Lung microvascular endothelial cell (primary cell): ENCODE results near the gene SCAF1. TPM values are rescaled to one million over a fixed set of nuclear protein-coding genes. Genes with fewer than 3 reads are reported as not detected.

ENCODE experiments used
- DNase-seq, 2 donors: peaks; one replicate each; pipeline versions ENCODE4 v3.0.0 to v3.0.0-alpha.2; 2010; ENCODE audit warnings: low read depth in 2 of 2
- total RNA-seq: library from RNA; depleted of rRNA; stranded (reverse); fragments of >200 nt; gene quantifications from 2 replicates; pipeline ENCODE4 v1.2.1, GENCODE V29; 2014

SCAF1 gene
- total RNA-seq, 1 donor from 2014 or later: 6.3 TPM

DNA sequence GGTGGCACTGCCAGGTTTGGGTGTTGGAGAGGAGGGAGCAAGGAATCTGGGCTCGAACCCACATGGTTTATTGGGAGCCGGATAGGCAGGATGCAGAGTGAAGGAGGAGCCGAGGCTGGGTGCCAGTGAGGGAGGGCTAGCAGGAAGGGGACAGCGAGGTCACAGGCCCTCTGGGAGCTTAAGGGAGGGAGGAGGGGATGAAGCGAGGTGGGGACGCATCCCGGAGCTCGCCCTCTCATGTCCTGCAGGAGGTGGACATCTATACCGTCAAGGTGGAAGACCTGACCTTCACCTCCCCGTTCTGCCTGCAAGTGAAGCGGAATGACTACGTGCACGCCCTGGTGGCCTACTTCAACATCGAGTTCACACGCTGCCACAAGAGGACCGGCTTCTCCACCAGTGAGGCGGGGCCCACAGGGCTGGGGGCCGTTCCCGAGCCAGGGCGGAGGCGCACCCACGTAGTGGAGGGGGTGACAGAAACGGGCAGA lies 43.9 kb downstream of the SCAF1 start:
- no peak for DNase-seq

DNA sequence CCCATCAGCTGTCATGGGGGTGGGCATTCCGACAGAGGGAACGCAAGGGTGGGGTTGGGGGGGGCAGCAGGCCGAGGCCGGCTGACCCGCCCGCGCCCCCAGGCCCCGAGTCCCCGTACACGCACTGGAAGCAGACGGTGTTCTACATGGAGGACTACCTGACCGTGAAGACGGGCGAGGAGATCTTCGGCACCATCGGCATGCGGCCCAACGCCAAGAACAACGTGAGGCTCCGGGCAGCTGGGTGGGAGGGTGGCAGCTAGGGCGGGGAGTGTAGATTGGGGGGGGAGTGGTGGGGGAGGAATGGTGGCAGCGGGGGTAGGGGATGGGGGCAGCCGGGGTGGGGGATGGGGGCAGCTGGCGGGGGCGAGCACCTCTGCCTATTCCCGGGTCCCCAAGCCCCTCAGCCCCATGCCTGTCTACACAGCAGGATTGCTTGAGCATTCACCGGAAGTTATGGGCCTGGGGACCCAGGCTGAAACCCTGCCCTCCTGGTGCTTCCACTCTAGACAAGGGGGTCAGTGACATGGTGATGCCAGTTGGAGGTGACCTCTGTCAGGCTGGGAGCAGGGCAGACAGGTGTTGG lies 44.6 kb downstream of the SCAF1 start:
- DNase-seq: no peak

DNA sequence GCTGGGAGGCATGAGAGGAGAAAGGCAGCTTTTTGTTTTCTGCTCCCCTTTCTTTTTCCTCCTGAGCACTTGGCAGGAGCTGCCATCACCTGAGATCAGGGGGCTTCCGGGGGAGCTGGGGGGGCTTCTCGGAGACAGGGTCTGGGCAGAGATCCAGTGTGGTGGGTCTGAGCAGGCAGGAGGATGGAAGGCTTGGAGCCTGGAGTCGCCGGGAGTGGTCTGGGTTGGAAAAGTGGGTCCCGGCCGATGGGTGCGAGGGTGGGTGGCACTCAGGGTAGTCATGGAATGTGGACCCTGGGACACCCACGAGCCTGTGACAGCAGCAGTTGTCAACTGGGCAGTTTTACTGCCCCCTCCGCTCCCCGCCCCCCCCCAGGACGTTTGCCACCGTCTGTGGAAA lies 45.1 kb downstream of the SCAF1 start:
- DNase-seq: no peak

DNA sequence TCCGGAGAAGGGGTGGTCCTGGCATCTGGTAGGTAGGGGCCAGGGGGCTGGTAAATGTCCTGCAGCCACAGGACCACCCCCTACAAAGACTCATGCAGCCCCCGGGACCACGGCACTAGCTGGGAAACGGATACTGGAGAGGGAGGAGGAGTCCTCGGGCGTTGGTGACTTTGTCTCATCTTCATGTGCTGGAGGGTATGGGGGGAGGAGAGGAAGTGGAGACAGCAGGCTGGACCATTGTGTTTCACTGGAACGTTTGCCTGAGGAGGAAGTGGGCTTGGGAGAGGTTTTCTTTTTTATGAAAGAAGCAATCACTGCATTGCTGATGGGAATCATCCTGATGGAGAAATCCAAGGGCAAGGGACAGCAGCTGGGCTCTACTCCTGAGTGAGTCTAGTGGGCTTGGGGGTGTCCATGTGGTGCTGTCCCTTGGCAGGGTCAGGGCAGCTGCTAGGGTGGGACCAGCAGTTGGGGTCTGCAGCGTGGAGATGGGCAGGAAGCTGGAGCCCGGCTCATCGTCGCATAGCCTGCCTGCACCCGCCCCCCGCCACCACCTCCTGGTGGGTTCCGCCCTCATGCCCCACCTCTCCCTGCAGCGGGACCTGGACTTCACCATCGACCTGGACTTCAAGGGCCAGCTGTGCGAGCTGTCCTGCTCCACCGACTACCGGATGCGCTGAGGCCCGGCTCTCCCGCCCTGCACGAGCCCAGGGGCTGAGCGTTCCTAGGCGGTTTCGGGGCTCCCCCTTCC lies 45.7 kb downstream of the SCAF1 start:
- DNase-seq: peak; percentile 49 to 73

DNA sequence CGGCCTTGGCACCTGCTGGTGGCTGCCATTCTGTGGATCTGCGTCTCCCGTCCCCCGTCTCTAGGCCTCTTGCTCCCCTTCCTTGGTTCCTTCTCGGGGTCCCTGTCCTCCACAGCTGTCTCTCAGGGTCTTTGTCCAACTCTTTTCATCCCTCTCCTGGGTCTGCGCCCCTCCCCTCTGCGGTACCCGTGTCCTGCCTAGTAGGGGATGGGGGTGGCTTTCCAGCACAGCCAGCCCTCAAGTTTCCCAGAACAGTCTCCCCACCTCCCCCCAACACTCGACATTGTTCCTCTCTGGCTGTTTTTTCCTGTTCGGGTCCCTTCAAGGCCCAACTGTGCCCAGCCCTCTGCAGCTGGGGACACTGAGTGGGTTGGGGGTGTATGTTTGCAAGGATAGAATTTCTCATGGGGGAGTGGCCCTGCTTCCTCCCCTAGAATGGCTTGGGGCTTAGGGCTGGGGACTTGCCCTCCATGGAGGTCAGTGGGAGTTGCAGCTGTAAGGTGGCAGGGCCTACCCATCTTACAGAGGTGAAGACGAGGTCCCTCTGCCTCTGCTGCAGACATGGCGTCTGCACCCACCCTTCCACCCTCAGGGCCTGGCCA lies 46.6 kb downstream of the SCAF1 start:
- peak in 1 of 2 donors; percentile 20 for DNase-seq

DNA sequence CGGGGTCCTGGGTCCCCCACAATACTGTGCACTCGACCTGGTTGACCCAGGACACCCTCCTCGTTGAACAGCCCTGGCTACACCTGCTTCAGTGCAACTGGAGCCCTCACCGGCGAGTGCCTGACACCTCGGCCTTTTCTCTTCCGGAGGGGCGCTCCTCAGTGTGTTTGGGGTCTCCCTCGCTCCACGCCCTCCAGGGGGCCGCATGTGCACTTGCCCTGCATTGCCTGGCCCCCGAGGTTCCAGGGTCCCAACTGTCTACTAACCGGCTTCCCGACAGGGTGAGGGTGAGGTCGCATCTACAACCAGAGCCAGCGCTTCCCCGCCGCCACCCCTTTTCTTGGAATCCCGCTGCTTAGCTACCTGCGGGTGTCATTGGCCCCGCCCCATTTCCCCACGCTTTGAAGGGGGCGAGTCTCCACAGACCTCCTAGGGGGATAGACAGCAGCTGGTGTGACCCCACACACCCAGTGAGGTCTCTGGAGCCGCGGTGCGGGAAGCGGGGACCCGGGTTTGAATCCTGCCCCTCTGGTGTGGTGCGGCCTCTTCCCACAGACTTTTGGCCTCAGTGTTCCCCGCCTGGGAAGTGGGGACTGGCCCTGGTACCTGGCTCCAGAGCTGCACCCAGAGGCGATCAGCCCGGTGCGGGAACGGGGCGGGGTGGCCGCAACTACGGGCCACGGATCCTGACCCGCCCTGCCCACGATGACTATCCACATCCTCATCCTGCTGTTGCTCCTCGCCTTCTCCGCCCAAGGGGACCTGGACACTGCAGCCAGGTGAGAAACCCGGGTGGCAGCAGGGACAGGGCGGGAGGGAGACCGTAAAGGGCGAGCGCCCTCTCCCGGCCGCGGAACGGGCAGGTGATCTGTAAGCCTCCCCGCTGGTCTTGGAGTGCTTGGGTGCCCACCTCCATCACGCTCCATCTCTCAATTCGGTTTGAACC lies 47.4 kb downstream of the SCAF1 start, which contains the start of gene ADM5:
Gene ADM5, plus strand, starts transcription at position 462 of the 946 bp plus-strand sequence. Its CDS starts 244 bp downstream, at position 706.
- peak; percentile 39 to 49 for DNase-seq

DNA sequence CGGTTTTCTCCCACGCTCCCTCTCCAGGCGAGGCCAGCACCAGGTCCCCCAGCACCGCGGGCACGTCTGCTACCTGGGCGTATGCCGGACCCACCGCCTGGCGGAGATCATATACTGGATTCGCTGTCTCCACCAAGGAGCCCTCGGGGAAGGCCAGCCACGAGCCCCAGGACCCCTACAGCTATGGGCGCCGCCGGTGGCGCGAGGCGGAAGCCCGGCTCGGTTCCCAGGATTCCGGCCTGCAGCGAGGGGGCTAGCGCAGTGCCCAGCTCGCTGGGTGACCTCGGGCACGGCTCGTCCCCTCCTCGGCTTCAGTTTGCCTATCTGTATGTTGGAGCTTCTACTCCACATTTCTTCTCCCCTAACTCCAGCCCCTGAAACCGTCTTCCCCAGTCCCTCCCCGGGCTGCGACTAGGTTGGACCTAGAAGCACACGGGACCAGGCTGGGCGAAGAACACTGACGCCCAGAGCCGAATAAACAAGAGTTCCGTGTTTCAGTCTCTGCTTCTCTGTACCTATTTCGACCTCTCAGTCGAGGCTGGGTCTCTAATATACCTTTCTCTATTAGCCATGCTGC lies 48.2 kb downstream of the SCAF1 start:
- DNase-seq: peak in 1 of 2 donors; percentile 19

DNA sequence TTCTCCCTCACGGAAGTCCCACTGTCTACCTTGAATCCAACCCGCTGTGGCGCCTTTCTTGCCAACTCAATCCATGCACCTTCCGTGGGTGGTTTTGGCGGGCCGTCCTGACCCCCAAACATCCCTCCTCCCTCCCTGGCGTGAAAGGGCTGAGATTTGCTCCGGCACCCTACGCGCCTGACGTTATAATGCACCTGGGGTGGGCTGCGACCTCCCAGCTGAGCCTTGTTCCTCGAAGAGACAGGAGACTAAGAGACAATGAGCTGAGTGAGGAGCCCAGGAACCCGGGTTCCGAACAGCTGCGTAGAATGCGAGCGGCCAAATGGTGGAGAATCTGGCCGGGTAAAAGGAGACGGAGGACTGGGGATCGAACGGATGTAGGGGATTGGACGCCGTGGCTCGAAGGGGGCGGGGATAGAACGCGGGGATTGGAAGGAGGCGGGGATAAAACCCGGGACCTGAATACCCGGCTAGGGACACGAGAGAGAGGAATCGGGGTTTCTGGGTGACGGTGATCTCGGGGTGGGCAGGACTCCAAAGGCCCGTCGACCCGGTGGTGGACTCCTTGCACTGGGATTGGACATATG lies 48.7 kb downstream of the SCAF1 start, which contains the start of gene CPT1C:
Gene CPT1C, plus strand, starts transcription at position 461 of the 587 bp plus-strand sequence. CDS start 1,137 bp downstream, outside the sequence.
- DNase-seq: peak; percentile 71 to 81

DNA sequence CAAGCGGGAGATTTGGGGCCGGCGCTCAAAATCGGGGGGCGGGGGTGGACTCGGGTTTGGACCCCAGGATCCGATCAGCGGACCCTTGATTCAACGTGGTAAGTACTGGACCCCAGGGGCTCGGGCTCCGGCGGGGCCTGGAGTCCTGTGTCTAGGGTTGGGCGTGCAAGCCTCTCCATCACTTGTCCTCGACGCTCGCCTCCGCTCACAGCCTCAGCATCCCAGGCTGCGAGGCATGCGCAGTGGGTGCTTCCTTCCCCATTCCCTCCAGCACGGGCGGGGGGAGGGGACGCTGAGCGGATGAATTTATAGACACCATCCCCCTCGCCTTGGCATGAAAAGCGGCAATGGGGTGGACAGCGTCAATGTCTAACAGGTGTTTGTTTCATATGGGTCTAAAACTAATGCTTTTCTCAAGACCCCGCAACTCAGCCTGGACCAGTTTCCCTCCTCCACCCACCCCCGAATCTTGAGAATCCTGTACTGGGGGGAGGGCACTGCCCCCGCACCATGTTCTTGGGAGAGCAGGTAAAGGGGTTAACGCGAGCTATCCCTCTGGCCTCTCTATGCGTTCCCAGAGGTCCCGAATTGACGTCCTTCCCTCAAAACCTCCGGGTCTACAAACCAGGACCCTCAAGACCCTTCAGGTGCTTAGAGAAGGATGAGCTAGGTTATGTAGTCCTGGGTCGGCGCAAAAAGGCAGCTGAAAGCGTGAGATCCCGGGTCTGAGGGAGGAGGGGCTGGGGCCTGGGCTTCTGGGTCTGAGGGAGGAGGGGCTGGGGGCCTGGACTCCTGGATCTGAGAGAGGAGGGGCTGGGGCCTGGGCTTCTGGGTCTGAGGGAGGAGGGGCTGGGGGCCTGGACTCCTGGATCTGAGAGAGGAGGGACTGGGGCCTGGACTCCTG lies 49.5 kb downstream of the SCAF1 start:
- DNase-seq: peak; percentile 70 to 71

DNA sequence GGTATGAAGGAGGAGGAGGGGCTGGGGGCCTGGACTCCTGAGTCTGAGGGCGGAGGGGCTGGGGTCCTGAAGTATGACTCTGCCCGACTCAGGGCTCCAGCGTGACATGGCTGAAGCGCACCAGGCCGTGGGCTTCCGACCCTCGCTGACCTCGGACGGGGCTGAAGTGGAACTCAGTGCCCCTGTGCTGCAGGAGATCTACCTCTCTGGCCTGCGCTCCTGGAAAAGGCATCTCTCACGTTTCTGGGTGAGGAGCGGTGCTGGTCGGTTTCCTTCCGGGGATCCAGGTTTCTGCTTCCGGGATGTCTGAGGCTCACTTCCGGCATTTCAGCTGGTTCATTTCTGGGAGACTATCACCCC lies 50.1 kb downstream of the SCAF1 start:
- DNase-seq: no peak

DNA sequence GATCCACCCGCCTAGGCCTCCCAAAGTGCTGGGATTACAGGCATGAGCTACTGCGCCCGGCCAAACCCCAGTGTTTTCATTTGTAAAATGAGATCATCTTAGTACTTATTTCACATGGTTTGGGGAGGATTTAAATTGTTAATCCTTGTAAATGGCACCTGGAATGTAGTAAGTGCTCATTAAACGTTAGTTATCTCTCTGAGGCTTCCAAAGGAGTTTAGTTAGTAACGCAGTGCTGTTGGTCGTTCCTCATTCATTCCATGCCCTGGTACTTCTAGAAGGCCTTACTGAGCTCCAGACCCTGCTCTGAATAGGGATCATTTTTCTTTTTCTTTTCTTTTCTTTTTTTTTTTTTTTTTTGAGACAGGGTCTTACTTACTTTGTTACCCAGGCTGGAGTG lies 54.1 kb downstream of the SCAF1 start:
- DNase-seq: no peak

DNA sequence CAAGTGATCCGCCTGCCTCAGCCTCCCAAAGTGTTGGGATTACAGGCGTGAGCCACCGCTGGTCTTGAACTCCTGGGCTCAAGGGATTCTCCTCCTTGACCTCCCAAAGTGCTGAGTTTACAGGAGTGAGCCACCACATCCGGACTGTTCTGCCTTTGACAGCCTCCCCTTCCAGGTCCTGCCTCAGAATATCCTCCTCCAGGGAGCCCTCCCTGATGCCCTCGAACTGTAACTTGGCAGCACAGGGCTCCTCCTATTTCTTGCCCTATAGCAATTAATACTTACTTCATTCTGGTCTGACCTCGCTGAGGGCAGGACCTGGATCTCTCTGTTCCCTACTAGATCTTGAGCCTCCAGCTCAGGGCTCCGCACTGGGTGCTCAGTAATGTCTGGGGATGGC lies 54.9 kb downstream of the SCAF1 start:
- no peak for DNase-seq

DNA sequence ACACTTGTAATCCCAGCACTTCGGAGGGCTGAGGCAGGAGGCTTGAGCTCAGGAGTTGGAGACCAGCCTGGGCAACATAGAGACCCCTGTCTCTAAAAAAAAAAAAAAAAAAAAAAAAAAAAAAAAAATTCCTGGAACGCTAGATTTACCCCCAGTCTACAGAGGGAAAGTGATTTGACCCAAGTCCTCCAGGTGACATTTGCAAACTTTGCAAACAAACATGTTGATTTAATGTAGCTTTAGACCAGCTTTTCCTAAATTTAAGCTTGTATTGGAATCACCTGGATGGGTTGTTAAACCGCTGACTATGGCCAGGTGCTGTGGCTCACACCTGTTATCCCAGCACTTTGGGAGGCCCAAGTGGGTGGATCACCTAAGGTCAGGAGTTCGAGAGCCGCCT lies 57.4 kb downstream of the SCAF1 start:
- no peak for DNase-seq

DNA sequence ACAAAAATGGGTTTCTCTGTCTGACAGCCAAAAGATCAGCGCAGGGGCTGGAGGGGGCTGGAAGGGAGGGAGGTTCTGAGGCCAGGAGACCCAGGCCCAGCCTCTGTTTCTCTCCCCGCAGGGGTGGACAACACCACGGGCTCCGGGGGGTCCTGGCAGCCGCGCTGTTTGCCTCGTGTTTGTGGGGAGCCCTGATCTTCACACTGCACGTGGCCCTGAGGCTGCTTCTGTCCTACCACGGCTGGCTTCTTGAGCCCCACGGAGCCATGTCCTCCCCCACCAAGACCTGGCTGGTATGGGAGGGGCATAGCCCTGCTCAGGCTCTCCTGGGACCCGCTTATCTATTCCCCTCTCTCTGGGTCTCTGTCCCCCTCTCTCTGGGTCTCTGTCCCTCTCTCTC lies 58.6 kb downstream of the SCAF1 start:
- DNase-seq: no peak

DNA sequence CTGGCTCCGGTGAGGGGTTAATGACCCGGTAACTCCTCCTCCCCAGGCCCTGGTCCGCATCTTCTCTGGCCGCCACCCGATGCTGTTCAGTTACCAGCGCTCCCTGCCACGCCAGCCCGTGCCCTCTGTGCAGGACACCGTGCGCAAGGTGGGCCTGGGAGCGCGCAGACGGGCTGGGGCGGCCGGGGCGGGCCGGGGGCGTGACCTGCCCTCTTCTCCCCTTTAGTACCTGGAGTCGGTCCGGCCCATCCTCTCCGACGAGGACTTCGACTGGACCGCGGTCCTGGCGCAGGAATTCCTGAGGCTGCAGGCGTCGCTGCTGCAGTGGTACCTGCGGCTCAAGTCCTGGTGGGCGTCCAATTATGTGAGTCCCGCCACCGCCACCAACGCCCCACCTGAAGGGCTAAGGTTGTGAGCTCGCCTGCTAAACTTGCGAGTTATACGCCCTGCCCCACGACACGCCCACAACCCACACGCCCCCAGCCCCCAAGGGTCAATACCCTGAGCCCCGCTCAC lies 59.3 kb downstream of the SCAF1 start:
- no peak for DNase-seq

DNA sequence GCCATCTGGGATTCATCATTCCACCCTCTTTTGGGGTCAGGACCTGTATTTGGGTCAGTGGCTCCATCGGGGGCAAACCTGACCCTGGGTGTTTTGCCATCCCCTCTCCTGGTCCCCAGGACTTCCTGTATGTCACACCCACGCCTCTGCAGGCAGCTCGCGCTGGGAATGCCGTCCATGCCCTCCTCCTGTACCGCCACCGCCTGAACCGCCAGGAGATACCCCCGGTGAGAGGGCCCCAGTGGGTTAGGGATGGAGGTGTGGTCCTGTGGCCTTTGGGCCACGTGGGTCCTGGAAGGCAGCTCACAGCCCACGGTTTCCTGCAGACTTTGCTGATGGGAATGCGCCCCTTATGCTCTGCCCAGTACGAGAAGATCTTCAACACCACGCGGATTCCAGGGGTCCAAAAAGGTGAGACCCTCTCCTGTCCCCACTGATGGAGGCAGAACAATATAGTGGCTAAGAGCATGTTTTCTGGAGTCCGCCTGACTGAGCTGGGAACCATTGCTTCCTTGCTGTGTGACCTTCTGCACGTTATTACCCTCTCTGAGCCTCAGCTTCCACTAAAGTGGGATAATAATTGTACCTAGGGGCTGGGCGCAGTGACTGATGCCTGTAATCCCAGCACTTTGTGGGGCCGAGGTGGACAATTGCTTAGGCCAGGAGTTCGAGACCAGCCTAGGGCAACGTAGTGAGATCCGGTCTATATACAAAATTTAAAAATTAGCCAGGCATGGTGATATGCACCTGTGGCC lies 63.1 kb downstream of the SCAF1 start:
- DNase-seq: no peak

DNA sequence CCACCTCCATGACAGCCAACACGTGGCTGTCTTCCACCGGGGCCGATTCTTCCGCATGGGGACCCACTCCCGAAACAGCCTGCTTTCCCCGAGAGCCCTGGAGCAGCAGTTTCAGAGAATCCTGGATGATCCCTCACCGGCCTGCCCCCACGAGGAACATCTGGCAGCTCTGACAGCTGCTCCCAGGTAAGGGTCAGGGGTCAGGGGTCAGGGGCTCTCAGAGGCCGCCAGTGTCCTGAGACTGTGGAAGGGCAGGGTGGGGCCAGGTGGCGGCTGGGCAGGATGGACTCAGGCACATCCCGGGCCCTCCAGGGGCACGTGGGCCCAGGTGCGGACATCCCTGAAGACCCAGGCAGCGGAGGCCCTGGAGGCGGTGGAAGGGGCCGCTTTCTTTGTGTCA lies 63.9 kb downstream of the SCAF1 start:
- DNase-seq: no peak
